GM19043 (cell line): ENCODE results near the gene MAMLD1.

Source experiments
- ATAC-seq: cut with Tn5 transposase; IDR thresholded peaks from one replicate; pipeline ENCODE4 v1.9.1; 2021; ENCODE audit warnings: low read depth; ENCODE audit not compliant: unreplicated experiment

The MAMLD1 gene

GRCh38 chrX:150489359-150490015 is 126.4 kb downstream of the MAMLD1 start:
- no peak for ATAC-seq

DNA sequence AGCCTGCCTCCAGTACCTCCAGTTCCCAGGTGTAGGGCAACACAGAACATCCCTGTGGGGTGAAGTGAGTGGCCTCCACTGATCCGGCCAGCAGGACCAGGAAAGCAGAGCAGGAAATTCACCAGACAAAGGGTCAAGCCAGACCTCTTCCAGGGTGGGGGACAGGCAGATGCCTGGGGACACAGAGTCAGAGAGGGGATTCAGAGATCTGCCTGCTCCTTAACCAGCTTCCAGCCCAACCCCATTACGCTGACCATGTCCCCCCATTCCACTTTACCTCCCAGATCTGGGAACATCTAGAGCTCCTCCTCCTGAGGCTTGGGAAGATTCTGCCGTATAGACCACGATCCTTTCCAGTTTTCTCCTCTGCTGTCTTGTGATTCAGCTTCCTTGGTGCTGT is 132.4 kb downstream of the MAMLD1 start:
- no peak for ATAC-seq

DNA sequence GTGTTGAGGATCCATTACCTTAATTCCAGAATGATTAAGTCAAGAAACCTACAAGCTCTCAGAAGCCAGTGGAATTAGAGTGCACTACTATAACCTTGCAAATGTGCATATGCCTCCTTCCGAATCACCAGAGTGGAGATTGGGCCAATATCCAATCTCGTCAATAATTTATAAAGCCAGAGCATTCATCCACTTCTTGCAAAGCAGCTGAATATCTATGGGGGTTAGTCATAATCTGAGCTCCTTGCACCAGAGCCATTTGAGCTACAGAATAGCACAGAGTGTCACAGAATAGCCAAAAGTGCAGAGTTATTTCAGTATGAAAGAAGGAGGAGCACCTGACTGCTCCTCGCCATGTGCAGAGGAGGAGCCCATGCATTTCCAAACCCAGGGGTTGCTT is 136.1 kb downstream of the MAMLD1 start:
- no peak for ATAC-seq

GRCh38 chrX:150502091-150502490 is 139.0 kb downstream of the MAMLD1 start:
- no peak for ATAC-seq

DNA sequence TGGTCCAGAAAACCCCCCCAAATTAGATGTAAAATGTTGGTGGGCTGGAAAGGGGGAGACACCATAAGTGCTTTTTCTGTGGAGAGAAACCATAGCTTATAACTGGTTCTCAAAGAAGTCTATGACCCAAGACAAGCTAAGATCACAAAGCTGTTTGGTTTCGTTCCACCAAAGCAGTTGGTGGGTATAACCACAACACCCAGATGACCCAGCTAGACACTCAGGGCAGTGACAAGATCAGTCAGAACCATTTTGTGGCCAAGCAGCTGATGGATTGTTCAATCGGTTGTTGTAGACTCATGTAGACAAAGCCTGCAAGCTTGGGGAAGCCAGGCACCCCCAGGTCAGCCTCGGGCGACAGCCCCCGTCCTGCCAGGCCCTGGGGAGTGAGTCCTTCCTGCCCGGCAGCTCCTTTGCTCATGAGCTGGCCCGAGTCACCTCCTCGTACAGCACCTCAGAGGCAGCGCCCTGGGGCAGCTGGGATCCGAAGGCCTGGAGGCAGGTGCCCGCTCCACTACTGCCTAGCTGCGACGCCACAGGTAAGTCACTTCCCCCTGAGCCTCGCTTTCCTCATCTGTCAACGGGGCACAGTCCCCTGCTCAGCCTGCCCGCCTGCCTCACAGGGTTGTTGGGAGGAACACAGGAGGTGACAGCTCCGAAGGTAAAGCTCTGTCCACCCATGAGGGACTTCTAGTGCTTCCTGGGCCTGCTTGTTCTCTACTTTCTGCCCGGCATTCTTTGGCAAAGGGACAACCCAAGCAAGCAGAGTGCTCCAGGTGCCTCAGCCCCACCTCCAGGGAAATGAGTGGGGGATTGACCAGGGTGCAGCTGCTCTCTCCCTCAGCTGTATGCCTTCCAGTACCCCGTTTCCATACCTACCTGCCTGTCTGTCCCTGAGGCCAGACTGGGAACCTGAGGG is 140.1 kb downstream of the MAMLD1 start:
- ATAC-seq, result no peak

DNA sequence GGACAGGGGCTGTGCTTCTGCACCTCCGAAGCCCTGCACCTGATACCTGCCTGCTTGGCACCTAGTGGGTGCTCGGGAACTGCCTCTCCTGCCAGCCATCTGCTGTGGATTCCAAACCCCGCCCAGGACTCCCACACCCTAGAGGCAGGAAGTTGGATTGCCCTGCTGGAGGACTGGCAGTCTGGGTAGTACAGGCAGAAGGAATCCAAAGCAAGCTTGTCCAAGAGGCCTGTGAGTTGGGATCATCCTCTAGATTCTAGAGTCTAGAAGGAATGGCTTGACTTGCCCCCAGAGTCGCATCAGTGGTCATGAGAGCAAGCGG is 140.7 kb downstream of the MAMLD1 start:
- ATAC-seq, result no peak

DNA sequence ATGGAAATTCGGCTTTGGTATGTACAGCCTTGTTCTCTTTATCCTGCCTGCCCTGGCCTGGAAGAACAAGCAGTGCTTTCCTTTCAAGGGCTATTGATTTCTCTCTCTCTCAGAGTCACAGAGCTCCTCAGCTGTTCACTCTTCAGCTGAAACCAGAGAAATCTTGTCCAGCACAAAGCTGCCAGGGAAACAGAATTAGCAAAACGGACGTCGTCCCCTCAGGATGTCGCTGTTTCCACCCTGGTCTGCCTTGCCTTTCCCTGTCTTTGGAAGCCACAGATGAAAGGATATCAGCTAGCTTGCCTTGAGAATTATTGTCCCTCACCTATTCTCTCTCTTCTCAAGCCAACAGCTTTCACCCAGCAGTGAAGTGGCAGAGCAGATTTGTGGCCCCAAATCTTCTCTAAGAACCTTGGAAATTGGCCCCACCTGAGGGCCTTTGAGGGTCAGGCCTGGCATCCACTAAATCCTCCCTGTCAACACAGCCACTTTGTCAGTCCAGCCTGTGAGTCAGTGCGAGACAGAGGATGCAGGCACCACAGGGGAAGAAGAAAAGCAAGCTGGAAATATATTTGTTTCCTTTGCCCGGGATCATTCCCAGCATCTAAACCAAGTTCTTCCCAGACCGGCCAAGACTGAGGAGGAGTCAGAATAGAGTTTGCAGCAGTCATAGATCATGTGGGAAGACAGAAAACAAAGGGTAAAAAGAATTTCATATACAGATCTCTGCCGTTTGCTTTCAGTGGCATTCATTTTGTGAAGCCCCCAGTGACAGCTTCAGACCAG is 141.5 kb downstream of the MAMLD1 start:
- ATAC-seq, result no peak

- ATAC-seq, result no peak
Observed at GRCh38 chrX:150506020-150506419, 142.9 kb downstream of the MAMLD1 start.

GRCh38 chrX:150506486-150506885 is 143.4 kb downstream of the MAMLD1 start:
- ATAC-seq, result no peak

GRCh38 chrX:150507251-150507856 is 144.2 kb downstream of the MAMLD1 start:
- no peak for ATAC-seq

DNA sequence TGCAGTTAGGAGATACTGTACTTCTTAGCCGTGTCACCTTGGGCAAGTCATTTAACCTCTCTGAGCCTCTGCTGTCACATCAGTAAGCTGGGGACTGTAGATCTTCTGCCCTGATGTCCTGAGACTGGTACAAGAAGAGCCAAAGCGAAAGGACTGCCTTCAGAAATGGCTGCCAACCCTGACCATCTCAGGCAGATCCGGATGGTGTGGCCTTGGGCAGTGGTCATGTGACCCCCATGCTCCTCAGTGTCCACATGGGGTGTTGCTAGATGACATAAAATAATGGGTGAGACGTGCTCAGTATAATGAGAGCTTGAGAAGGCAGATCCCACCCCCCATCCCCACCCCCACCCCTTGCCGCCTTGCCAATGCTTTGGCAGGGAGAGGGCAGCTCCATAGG is 144.9 kb downstream of the MAMLD1 start:
- ATAC-seq, result no peak

DNA sequence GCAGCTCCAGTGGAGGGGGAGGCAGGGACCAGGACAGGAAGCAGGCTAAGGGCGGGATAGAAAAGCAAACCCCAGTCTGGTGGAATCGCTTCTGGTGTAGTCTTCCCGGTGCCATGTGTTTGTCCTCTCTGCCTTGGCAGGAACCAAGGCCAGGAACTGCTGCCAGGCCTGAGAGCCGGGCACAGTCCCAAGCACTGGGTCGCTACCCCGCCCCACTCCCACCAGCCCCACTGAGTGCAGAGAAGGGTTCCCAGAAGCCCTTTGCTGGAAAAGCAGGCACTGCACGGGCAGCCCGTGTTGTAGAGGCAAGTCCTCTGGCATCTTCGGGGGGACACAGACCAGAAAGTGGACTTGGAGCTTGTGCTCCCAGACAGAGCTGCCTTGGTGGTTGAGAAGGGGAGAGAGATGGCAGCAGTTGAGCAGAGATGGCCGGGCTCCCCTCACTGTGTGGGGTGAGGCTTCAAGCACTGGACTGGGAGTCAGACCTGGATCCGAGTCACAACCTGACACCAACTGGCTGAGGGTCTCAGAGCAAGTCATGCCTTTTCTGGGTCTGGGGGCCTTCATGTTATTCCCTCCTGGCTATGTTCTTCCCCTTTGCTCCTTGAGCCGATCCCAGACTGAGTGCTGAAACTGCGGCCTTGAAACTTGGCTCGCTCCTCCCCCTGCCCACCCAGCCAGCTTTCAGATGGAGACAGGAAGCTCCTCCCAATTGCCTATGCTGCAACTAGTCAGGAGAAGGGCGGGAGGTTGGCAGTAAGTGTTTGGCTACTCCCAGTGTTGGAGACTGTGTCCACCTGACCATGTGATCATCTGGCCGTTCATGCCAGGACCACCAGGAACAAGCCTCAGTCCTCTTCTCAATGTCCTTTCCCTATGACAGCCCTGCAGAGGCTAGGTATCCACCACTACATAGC is 145.6 kb downstream of the MAMLD1 start:
- no peak for ATAC-seq

GRCh38 chrX:150509703-150510102 is 146.6 kb downstream of the MAMLD1 start:
- ATAC-seq, result no peak

DNA sequence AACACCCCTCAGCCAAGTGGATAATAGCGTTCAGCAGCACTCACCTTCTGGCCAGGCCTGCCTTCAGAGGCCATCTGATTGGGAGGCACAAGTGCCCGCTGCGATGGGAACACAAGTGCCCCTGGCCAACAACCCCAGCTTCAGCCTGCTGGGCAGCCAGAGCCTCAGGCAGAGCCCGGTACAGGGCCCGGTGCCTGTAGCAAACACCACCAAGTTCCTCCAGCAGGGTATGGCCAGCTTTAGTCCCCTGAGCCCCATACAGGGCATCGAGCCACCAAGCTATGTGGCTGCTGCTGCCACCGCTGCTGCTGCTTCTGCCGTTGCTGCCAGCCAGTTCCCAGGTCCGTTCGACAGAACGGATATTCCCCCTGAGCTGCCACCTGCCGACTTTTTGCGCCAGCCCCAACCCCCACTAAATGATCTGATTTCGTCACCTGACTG is 149.4 kb downstream of the MAMLD1 start:
- ATAC-seq, result no peak

DNA sequence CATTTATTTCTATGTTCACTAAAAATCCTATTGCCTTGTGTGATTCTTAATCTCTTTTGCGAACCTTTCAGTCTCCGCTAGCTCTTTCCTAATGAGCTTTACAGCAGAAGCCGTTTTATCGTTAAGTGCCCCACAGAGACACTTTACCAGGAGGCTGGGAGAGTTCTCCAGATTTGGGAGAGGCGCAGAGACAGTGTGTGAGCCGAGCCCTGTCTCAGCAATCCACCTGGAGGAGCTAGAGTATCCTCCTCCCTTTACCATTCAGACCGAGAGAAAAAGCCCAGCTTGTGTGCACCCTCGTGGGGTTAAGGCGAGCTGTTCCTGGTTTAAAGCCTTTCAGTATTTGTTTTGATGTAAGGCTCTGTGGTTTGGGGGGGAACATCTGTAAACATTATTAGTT is 150.4 kb downstream of the MAMLD1 start:
- ATAC-seq, result no peak

GRCh38 chrX:150514462-150514861 is 151.3 kb downstream of the MAMLD1 start:
- ATAC-seq, result no peak

GRCh38 chrX:150515801-150516200 is 152.7 kb downstream of the MAMLD1 start:
- ATAC-seq, result no peak

GRCh38 chrX:150517303-150517910 is 154.3 kb downstream of the MAMLD1 start:
- ATAC-seq, result no peak

GRCh38 chrX:150522494-150522893 is 159.4 kb downstream of the MAMLD1 start:
- no peak for ATAC-seq
